SK-N-SH treated with all-trans-retinoic acid at 6 μM for 48 hours (cell line): ENCODE measurements around the gene PLXNA4.

ENCODE experiments used
- ATAC-seq: fragments of 200-7000 bp; cut with Tn5 transposase; 3 replicates; pipeline ENCODE4 v1.9.1; 2020; ENCODE audit warnings: mild to moderate bottlenecking, moderate library complexity
- ARNTL ChIP-seq: fragments of 450-650 bp; formaldehyde crosslinking; IDR thresholded peaks from 2 replicates; pipeline ENCODE4 v1.5.0; 2020; ENCODE audit warnings: low read depth, mild to moderate bottlenecking, moderate library complexity, borderline replicate concordance
- CREB5 ChIP-seq: fragments of 250-450 bp; sonication (Bioruptor Pico); IDR thresholded peaks from 2 replicates; pipeline ENCODE4 v1.5.1; 2020; ENCODE audit warnings: low read depth, mild to moderate bottlenecking, moderate library complexity
- CSDC2 ChIP-seq: fragments of 250-450 bp; sonication (Bioruptor Pico); IDR thresholded peaks from 2 replicates; pipeline ENCODE4 v1.5.0; 2020; ENCODE audit warnings: mild to moderate bottlenecking, moderate library complexity
- CSRNP3 ChIP-seq: fragments of 250-450 bp; sonication (Bioruptor Pico); IDR thresholded peaks from 2 replicates; pipeline ENCODE4 v1.5.1; 2021; ENCODE audit warnings: mild to moderate bottlenecking, moderate library complexity
- ESRRG ChIP-seq: fragments of 250-450 bp; sonication (Bioruptor Pico); IDR thresholded peaks from 2 replicates; pipeline ENCODE4 v1.6.1; 2021; ENCODE audit warnings: mild to moderate bottlenecking
- GLIS3 ChIP-seq: fragments of 250-450 bp; sonication (Bioruptor Pico); IDR thresholded peaks from 2 replicates; pipeline ENCODE4 v1.5.0; 2020; ENCODE audit warnings: mild to moderate bottlenecking, moderate library complexity
- OSR1 ChIP-seq: fragments of 250-450 bp; sonication (Bioruptor Pico); IDR thresholded peaks from 2 replicates; pipeline ENCODE4 v1.8.0; 2022; ENCODE audit warnings: moderate library complexity, mild to moderate bottlenecking, inconsistent platforms
- PATZ1 ChIP-seq: fragments of 250-450 bp; sonication (Bioruptor Pico); IDR thresholded peaks from 2 replicates; pipeline ENCODE4 v1.8.0; 2020; ENCODE audit warnings: mild to moderate bottlenecking, moderate library complexity, borderline replicate concordance
- POU6F1 ChIP-seq: fragments of 250-450 bp; sonication (Bioruptor Pico); IDR thresholded peaks from 2 replicates; pipeline ENCODE4 v1.8.0; 2021; ENCODE audit warnings: low read depth, mild to moderate bottlenecking, moderate library complexity, borderline replicate concordance
- PPARA ChIP-seq: fragments of 250-450 bp; sonication (Bioruptor Pico); IDR thresholded peaks from 2 replicates; pipeline ENCODE4 v1.5.0; 2020; ENCODE audit warnings: mild to moderate bottlenecking, borderline replicate concordance
- RARB ChIP-seq: fragments of 250-450 bp; sonication (Bioruptor Pico); IDR thresholded peaks from 2 replicates; pipeline ENCODE4 v1.8.0; 2021; ENCODE audit warnings: mild to moderate bottlenecking, moderate library complexity
- SNAI2 ChIP-seq: fragments of 250-450 bp; sonication (Bioruptor Pico); IDR thresholded peaks from 2 replicates; pipeline ENCODE4 v1.5.0; 2020; ENCODE audit warnings: mild to moderate bottlenecking, moderate library complexity
- TCF4 ChIP-seq: fragments of 250-450 bp; sonication (Bioruptor Pico); IDR thresholded peaks from 2 replicates; pipeline ENCODE4 v1.8.0; 2021; ENCODE audit warnings: mild to moderate bottlenecking, moderate library complexity, borderline replicate concordance
- TSHZ2 ChIP-seq: fragments of 250-450 bp; sonication (Bioruptor Pico); IDR thresholded peaks from 2 replicates; pipeline ENCODE4 v1.5.0; 2020; ENCODE audit warnings: mild to moderate bottlenecking, moderate library complexity
- ZFP3 ChIP-seq: fragments of 250-450 bp; sonication (Bioruptor Pico); IDR thresholded peaks from 2 replicates; pipeline ENCODE4 v1.5.0; 2020; ENCODE audit warnings: mild to moderate bottlenecking, moderate library complexity
- ZNF70 ChIP-seq: fragments of 450-650 bp; formaldehyde crosslinking; IDR thresholded peaks from 2 replicates; pipeline ENCODE4 v1.5.0; 2020; ENCODE audit warnings: mild to moderate bottlenecking, moderate library complexity
- ZNF8 ChIP-seq: fragments of 450-650 bp; formaldehyde crosslinking; IDR thresholded peaks from 2 replicates; pipeline ENCODE4 v1.5.0; 2020; ENCODE audit warnings: mild to moderate bottlenecking, moderate library complexity

The PLXNA4 gene

GRCh38 chr7:132488634-132489302 lies 87.5 kb downstream of the PLXNA4 start:
- ATAC-seq = no peak

GRCh38 chr7:132486274-132486610 lies 90.0 kb downstream of the PLXNA4 start:
- no peak for ATAC-seq
- TF ChIP-seq CREB5 (no peak), ZFP3 (CRISPR knock-in tag) (no peak), SNAI2 (no peak), ARNTL (no peak), TCF4 (CRISPR knock-in tag) (no peak), ZNF8 (CRISPR knock-in tag) (no peak), CSRNP3 (no peak), CSDC2 (CRISPR knock-in tag) (no peak), ESRRG (CRISPR knock-in tag) (no peak), TSHZ2 (CRISPR knock-in tag) (no peak), PPARA (CRISPR knock-in tag) (no peak), PATZ1 (CRISPR knock-in tag) (no peak)

More at GRCh38 chr7:132488634-132489302, 87.5 kb downstream of the PLXNA4 start:
- peak; percentile 75 for TF ChIP-seq TCF4 (CRISPR knock-in tag)
- no peak for TF ChIP-seq RARB

- TF ChIP-seq ZNF70 (CRISPR knock-in tag) (peak; percentile 95), CSRNP3 (no peak)
- TF ChIP-seq, all 23 proteins: peak for 1
- ATAC-seq = no peak
Observed at GRCh38 chr7:132485600-132486273, 90.5 kb downstream of the PLXNA4 start.

GRCh38 chr7:132485136-132485535 lies 91.1 kb downstream of the PLXNA4 start:
- TF ChIP-seq CREB5 (no peak), ZNF8 (CRISPR knock-in tag) (no peak), GLIS3 (CRISPR knock-in tag) (no peak), OSR1 (CRISPR knock-in tag) (no peak), PPARA (CRISPR knock-in tag) (no peak), CSDC2 (CRISPR knock-in tag) (no peak), POU6F1 (CRISPR knock-in tag) (no peak)
- ATAC-seq = no peak
